ENCODE results near the gene DDX60. TPM values are rescaled to one million over a fixed set of nuclear protein-coding genes. Genes with fewer than 3 reads are reported as not detected.

Gene DDX60
- total and polyA plus RNA-seq, 4 donors, result 2.9 to 11.3 (median 7.0) TPM

GRCh38 chr4:168357941-168358340 is 39.4 kb upstream of the DDX60 start:
- no peaks in the 10 kb centered on the region for H3K27me3 ChIP-seq (ENCODE audit: control insufficient read depth in 4 of 4, insufficient read depth in 4 of 4, low read length in 3 of 4)
- H3K36me3 ChIP-seq (ENCODE audit: control insufficient read depth in 4 of 4, insufficient read depth in 3 of 4, low read depth in 1 of 4, low read length in 3 of 4), result peaks cover 4 to 25% (median 10%) of the 10 kb centered on the region in 4 donors
- no peak for DNase-seq (ENCODE audit: low spot score)
- no peak overlapping the region for H3K9ac ChIP-seq (ENCODE audit: low read depth in 1 of 2, low read length in 2 of 2)
- no peaks in the 10 kb centered on the region for H3K9me3 ChIP-seq (ENCODE audit: control insufficient read depth in 4 of 4, low read length in 3 of 4)
- H3K4me3 ChIP-seq (ENCODE audit: low read depth in 1 of 3, low read length in 3 of 3), result no peak overlapping the region
- H3K4me1 ChIP-seq (ENCODE audit: control insufficient read depth in 4 of 4, insufficient read depth in 4 of 4, low read length in 3 of 4), result no peaks in the 10 kb centered on the region
- H3K27ac ChIP-seq (ENCODE audit: low read depth in 1 of 2, low read length in 2 of 2), result no peak overlapping the region
- WGBS, result 50% methylated on average over 2 of the region's 2 CpGs
- TF ChIP-seq GABPA (IDR thresholded peaks at IDR 0.05 in 1 of 2, conservative IDR thresholded peaks at IDR 0.05 in 1 of 2) (no peak), JUND (IDR thresholded peaks at IDR 0.05) (no peak), RAD21 (IDR thresholded peaks at IDR 0.05) (no peak), NR2F2 (IDR thresholded peaks at IDR 0.05) (no peak), YY1 (IDR thresholded peaks at IDR 0.05) (no peak), FOXA2 (IDR thresholded peaks at IDR 0.05) (no peak), FOXA1 (IDR thresholded peaks at IDR 0.05) (no peak), RXRA (IDR thresholded peaks at IDR 0.05) (no peak), REST (IDR thresholded peaks at IDR 0.05) (no peak), HNF4G (IDR thresholded peaks at IDR 0.05) (no peak), EGR1 (IDR thresholded peaks at IDR 0.05; ENCODE audit: low read depth in 2 of 2) (no peak), ATF3 (IDR thresholded peaks at IDR 0.05) (no peak), HNF4A (conservative IDR thresholded peaks at IDR 0.05) (no peak), SP1 (IDR thresholded peaks at IDR 0.05) (no peak), TAF1 (conservative IDR thresholded peaks at IDR 0.05) (no peak), MAX (IDR thresholded peaks at IDR 0.05) (no peak)
- TF ChIP-seq, protein P1, sequence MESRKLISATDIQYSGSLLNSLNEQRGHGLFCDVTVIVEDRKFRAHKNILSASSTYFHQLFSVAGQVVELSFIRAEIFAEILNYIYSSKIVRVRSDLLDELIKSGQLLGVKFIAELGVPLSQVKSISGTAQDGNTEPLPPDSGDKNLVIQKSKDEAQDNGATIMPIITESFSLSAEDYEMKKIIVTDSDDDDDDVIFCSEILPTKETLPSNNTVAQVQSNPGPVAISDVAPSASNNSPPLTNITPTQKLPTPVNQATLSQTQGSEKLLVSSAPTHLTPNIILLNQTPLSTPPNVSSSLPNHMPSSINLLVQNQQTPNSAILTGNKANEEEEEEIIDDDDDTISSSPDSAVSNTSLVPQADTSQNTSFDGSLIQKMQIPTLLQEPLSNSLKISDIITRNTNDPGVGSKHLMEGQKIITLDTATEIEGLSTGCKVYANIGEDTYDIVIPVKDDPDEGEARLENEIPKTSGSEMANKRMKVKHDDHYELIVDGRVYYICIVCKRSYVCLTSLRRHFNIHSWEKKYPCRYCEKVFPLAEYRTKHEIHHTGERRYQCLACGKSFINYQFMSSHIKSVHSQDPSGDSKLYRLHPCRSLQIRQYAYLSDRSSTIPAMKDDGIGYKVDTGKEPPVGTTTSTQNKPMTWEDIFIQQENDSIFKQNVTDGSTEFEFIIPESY (IDR thresholded peaks at IDR 0.05), result no peak
- TF ChIP-seq, protein P2, sequence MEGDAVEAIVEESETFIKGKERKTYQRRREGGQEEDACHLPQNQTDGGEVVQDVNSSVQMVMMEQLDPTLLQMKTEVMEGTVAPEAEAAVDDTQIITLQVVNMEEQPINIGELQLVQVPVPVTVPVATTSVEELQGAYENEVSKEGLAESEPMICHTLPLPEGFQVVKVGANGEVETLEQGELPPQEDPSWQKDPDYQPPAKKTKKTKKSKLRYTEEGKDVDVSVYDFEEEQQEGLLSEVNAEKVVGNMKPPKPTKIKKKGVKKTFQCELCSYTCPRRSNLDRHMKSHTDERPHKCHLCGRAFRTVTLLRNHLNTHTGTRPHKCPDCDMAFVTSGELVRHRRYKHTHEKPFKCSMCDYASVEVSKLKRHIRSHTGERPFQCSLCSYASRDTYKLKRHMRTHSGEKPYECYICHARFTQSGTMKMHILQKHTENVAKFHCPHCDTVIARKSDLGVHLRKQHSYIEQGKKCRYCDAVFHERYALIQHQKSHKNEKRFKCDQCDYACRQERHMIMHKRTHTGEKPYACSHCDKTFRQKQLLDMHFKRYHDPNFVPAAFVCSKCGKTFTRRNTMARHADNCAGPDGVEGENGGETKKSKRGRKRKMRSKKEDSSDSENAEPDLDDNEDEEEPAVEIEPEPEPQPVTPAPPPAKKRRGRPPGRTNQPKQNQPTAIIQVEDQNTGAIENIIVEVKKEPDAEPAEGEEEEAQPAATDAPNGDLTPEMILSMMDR (IDR thresholded peaks at IDR 0.05; ENCODE audit: low read depth, low read length, missing input control), result no peak
